Measurements from ENCODE around the gene CHST9.

Gene CHST9

GRCh38 chr18:26925313-26925712 lies 259.8 kb downstream of the CHST9 start:
- no peak for DNase-seq

GRCh38 chr18:26922313-26922712 lies 262.8 kb downstream of the CHST9 start:
- no peak for DNase-seq

GRCh38 chr18:26920644-26921043 lies 264.5 kb downstream of the CHST9 start:
- no peak for DNase-seq

- DNase-seq, result no peak
Measured at GRCh38 chr18:26919627-26920026, 265.5 kb downstream of the CHST9 start.

GRCh38 chr18:26919201-26919600 lies 265.9 kb downstream of the CHST9 start:
- DNase-seq, result no peak

GRCh38 chr18:26911840-26912239 lies 273.3 kb downstream of the CHST9 start:
- no peak for DNase-seq

GRCh38 chr18:26909599-26910290 lies 275.4 kb downstream of the CHST9 start:
- DNase-seq, result no peak

- DNase-seq, result no peak
Measured at GRCh38 chr18:26908906-26909305, 276.2 kb downstream of the CHST9 start.

- DNase-seq, result no peak
Measured at GRCh38 chr18:26902291-26902690, 282.8 kb downstream of the CHST9 start.

GRCh38 chr18:26901020-26901419 lies 284.1 kb downstream of the CHST9 start:
- no peak for DNase-seq

- no peak for DNase-seq
Measured at GRCh38 chr18:26894426-26894825, 290.7 kb downstream of the CHST9 start.

- no peak for DNase-seq
Measured at GRCh38 chr18:26893996-26894395, 291.1 kb downstream of the CHST9 start.

- DNase-seq, result no peak
Measured at GRCh38 chr18:26888259-26888658, 296.8 kb downstream of the CHST9 start.

GRCh38 chr18:26875040-26875654 lies 310.0 kb downstream of the CHST9 start:
- no peak for DNase-seq

GRCh38 chr18:26874283-26874682 lies 310.8 kb downstream of the CHST9 start:
- no peak for DNase-seq

- DNase-seq, result no peak
Measured at GRCh38 chr18:26869640-26870039, 315.5 kb downstream of the CHST9 start.

GRCh38 chr18:26868968-26869586 lies 316.0 kb downstream of the CHST9 start:
- DNase-seq, result no peak

- DNase-seq, result no peak
Measured at GRCh38 chr18:26867471-26867870, 317.6 kb downstream of the CHST9 start.

- peak in 1 of 2 experiments; percentile 19 for DNase-seq
Measured at GRCh38 chr18:26865557-26865956, 319.6 kb downstream of the CHST9 start, which contains the start of gene AQP4. Gene AQP4 (minus strand): TSS chr18:26865707. CDS start chr18:26865689, 18 bp downstream.

GRCh38 chr18:26864658-26865057 lies 320.4 kb downstream of the CHST9 start:
- DNase-seq, result no peak

- no peak for DNase-seq
Measured at GRCh38 chr18:26863921-26864497, 321.1 kb downstream of the CHST9 start.

GRCh38 chr18:26863122-26863879 lies 321.8 kb downstream of the CHST9 start:
- DNase-seq, result peak in 1 of 2 experiments; percentile 39

- no peak for DNase-seq
Measured at GRCh38 chr18:26862084-26862483, 323.0 kb downstream of the CHST9 start.
